Spleen (tissue), 11 donors: ENCODE data around the gene EPHA6. TPM values are rescaled to one million over a fixed set of nuclear protein-coding genes. Genes with fewer than 3 reads are reported as not detected.

Experiments used
- DNase-seq: peaks from one replicate; pipeline ENCODE4 v3.0.0-alpha.2; 2020
- H3K27ac ChIP-seq, 8 donors: fragments of 200-600 bp; sonication (generic) in 7 of 8; 1 replicate in 4 of 8; 2 replicates in 4 of 8; pipeline versions ENCODE4 v1.5.0 to v1.8.0; 2016 to 2021; ENCODE audit warnings: inconsistent platforms in 4 of 8, mild to moderate bottlenecking in 4 of 8, moderate library complexity in 1 of 8
- H3K27me3 ChIP-seq, 7 donors: fragments of 200-600 bp; sonication (generic) in 6 of 7; replicated peaks in 1 of 7; 1 replicate in 4 of 7; 2 replicates in 3 of 7; pipeline versions ENCODE4 v1.5.0 to v1.8.0; 2016 to 2021; ENCODE audit warnings: inconsistent platforms in 3 of 7, mild to moderate bottlenecking in 1 of 7
- H3K36me3 ChIP-seq, 6 donors: fragments of 200-600 bp; sonication (generic) in 5 of 6; 1 replicate in 4 of 6; 2 replicates in 2 of 6; pipeline versions ENCODE4 v1.5.0 to v1.8.0; 2016 to 2021; ENCODE audit warnings: inconsistent platforms in 2 of 6
- H3K4me1 ChIP-seq, 6 donors: fragments of 200-600 bp; sonication (generic) in 5 of 6; 1 replicate in 3 of 6; 2 replicates in 3 of 6; pipeline versions ENCODE4 v1.5.0 to v1.8.0; 2016 to 2021; ENCODE audit warnings: inconsistent platforms in 3 of 6
- H3K4me3 ChIP-seq, 8 donors: fragments of 200-600 bp; sonication (generic) in 7 of 8; 1 replicate in 4 of 8; 2 replicates in 4 of 8; pipeline versions ENCODE4 v1.5.0 to v1.8.0; 2016 to 2021; ENCODE audit warnings: inconsistent platforms in 4 of 8, mild to moderate bottlenecking in 4 of 8, moderate library complexity in 2 of 8
- H3K9me3 ChIP-seq, 8 donors: fragments of 200-600 bp; sonication (generic) in 7 of 8; 1 replicate in 4 of 8; 2 replicates in 4 of 8; pipeline versions ENCODE4 v1.5.0 to v1.8.0; 2016 to 2021; ENCODE audit warnings: inconsistent platforms in 4 of 8
- POLR2A ChIP-seq, 3 donors: fragments of 450-650 bp; IDR thresholded peaks; one replicate each; pipeline ENCODE4 v1.5.1; 2017; ENCODE audit warnings: antibody characterized with exemption in 3 of 3, mild to moderate bottlenecking in 1 of 3
- POLR2AphosphoS5 ChIP-seq, 3 donors: sonication (generic); formaldehyde crosslinking; IDR thresholded peaks; one replicate each; pipeline ENCODE4 v1.5.1; 2017; ENCODE audit warnings: antibody characterized with exemption in 3 of 3
- WGBS, 5 donors: extraction: QIAGEN DNeasy Blood & Tissue Kit in 3 of 5; methylation state at CpG; one replicate each; pipeline versions ENCODE4 v1.1.5 to v1.1.7; 2013 to 2018; 5-methylcytosine and 5-hydroxymethylcytosine counted together
- intact Hi-C: fragments of 100-400 bp; cut with DNase I; formaldehyde crosslinking; loops from one replicate; pipeline ENCODE4 v1.15.0; 2023; ENCODE audit warnings: low total_unique reads
- polyA plus RNA-seq, 3 donors: library from polyadenylated mRNA; stranded (reverse); fragments of 200-250 nt; gene quantifications; one replicate each; pipeline ENCODE4 v1.2.1, GENCODE V29; 2013
- total RNA-seq, 7 donors: library from RNA; depleted of rRNA in 3 of 7; stranded (reverse); fragments of >200 nt in 3 of 7; fragmentation: NEBNext Ultra II Directional in 4 of 7; extraction: Animal tissue kit (Norgen Biotek cat#: 25700) in 4 of 7; gene quantifications; one replicate each; pipeline versions ENCODE4 v1.1.0 to v1.2.1, GENCODE V29; 2016 to 2021
- TF ChIP-seq, protein P1 (sequence below), 11 experiments: fragments of 200-600 bp in 7 of 11; fragments of 450-650 bp in 4 of 11; sonication (generic) in 4 of 11; IDR thresholded peaks in 8 of 11; conservative IDR thresholded peaks in 3 of 11; 1 replicate in 7 of 11; 2 replicates in 4 of 11; pipeline versions ENCODE4 v1.4.0 to v1.8.0; 2016 to 2021; ENCODE audit warnings: antibody characterized with exemption in 11 of 11, inconsistent platforms in 4 of 11, mild to moderate bottlenecking in 1 of 11
- donor health status: healthy with polysubstance abuse.
- donor health status: DM: no; HTN: no; CAD: no; lungs with moderate emphysema.
- donor health status: DM: no; HTN: no; CAD: no.
- donor health status: Bipolar disorder and iron deficiency.
- donor health status: healthy.
- donor health status: DM: no; HTN: no; CAD: no.
- donor health status: DM: yes; HTN: yes; CAD: no.

The EPHA6 gene
- total and polyA plus RNA-seq, 10 donors, result 0.44 TPM; not detected in 9

DNA sequence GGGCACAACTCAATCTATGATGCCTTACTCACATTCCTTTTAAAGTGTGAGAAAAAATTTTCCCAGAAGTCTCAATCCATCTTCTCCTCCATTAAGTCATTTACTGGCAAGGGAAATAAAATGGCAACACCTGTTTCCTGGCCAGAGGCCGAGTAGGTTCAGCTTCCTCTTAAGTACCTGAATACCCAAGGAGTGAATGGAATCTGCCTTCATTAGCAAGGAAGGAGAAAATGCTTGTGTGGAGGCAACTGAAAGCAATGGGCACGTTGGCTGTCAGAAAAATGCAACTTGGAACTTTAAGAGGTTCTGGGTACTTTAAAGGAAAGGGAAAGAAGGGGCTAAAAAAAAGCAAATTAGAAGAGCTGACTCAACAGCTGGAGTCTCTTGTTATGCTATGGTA, 526.5 kb downstream of the EPHA6 start:
- Histone ChIP-seq H3K27ac (no peak overlapping the region), H3K4me3 (no peak overlapping the region), H3K4me1 (no peaks in the 10 kb centered on the region), H3K9me3 (peaks cover 0 to 15% (median 0%) of the 10 kb centered on the region in 8 donors), H3K27me3 (no peaks in the 10 kb centered on the region), H3K36me3 (no peaks in the 10 kb centered on the region)
- WGBS, 5 donors, result 18 to 37% (median 33%) methylated on average over 2 of the region's 2 CpGs
- TF ChIP-seq POLR2A (IDR thresholded peaks at IDR 0.05) (no peak), POLR2AphosphoS5 (IDR thresholded peaks at IDR 0.05) (no peak)
- TF ChIP-seq, protein P1, sequence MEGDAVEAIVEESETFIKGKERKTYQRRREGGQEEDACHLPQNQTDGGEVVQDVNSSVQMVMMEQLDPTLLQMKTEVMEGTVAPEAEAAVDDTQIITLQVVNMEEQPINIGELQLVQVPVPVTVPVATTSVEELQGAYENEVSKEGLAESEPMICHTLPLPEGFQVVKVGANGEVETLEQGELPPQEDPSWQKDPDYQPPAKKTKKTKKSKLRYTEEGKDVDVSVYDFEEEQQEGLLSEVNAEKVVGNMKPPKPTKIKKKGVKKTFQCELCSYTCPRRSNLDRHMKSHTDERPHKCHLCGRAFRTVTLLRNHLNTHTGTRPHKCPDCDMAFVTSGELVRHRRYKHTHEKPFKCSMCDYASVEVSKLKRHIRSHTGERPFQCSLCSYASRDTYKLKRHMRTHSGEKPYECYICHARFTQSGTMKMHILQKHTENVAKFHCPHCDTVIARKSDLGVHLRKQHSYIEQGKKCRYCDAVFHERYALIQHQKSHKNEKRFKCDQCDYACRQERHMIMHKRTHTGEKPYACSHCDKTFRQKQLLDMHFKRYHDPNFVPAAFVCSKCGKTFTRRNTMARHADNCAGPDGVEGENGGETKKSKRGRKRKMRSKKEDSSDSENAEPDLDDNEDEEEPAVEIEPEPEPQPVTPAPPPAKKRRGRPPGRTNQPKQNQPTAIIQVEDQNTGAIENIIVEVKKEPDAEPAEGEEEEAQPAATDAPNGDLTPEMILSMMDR (IDR thresholded peaks at IDR 0.05 in 8 of 11, conservative IDR thresholded peaks at IDR 0.05 in 3 of 11), result no peak
- DNase-seq, result no peak
- intact Hi-C loops, result no loop called here

DNA sequence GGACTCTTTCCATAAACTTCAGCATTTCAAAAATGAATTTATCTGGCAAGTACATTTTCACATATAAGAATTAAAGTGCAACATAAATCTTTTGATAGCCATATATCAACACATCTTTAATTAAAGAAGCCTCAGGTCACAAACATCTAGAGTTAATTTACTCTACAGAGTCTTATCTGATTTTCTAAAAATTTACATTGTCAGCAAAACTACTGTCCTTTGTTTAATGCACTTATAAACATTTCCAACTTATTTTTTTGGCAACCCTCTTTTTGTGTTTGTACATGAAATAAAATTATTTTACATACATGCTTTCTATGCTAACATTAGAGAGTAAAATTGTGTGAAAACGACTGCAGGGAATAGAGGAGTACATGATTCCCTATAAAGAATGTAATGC, 533.4 kb downstream of the EPHA6 start:
- DNase-seq, result no peak
- TF ChIP-seq, protein P1 (IDR thresholded peaks at IDR 0.05 in 8 of 11, conservative IDR thresholded peaks at IDR 0.05 in 3 of 11), result no peak
- no peak for TF ChIP-seq POLR2A (IDR thresholded peaks at IDR 0.05)
- TF ChIP-seq POLR2AphosphoS5 (IDR thresholded peaks at IDR 0.05), result no peak
- Histone ChIP-seq H3K4me3 (no peak overlapping the region), H3K27me3 (no peaks in the 10 kb centered on the region), H3K36me3 (no peaks in the 10 kb centered on the region), H3K4me1 (no peaks in the 10 kb centered on the region), H3K9me3 (peaks cover 0 to 28% (median 3%) of the 10 kb centered on the region in 8 donors), H3K27ac (no peak overlapping the region)
- 39 to 60% (median 46%) methylated on average over 1 of the region's 1 CpG for WGBS, 5 donors
- intact Hi-C loops, result no loop called here

DNA sequence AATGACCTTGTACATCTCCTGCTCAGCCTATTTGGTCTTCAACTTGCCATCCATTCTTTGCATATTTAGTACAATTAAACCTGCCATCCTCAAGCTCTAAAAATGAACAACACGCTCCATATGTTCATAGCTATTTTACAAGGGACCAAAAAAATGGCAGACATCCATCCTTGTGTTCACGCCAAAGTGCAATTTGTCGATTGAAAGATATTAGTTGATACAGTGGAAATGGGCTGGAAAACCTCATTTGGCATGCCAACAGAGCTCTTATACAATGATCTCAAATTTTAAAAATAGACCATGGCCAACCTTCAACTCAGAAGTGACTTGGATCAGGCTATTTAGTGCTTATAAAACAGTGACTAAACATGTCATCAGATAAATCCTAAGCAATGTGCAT, 536.6 kb downstream of the EPHA6 start:
- intact Hi-C loops, result no loop called here
- Histone ChIP-seq H3K27me3 (no peaks in the 10 kb centered on the region), H3K4me3 (no peak overlapping the region), H3K4me1 (no peaks in the 10 kb centered on the region), H3K27ac (no peak overlapping the region), H3K36me3 (no peaks in the 10 kb centered on the region), H3K9me3 (peaks cover 0 to 44% (median 20%) of the 10 kb centered on the region in 8 donors)
- TF ChIP-seq POLR2A (IDR thresholded peaks at IDR 0.05) (no peak), POLR2AphosphoS5 (IDR thresholded peaks at IDR 0.05) (no peak)
- TF ChIP-seq, protein P1 (IDR thresholded peaks at IDR 0.05 in 8 of 11, conservative IDR thresholded peaks at IDR 0.05 in 3 of 11), result no peak
- 63 to 86% (median 78%) methylated on average over 3 of the region's 3 CpGs for WGBS, 5 donors
- DNase-seq, result no peak

DNA sequence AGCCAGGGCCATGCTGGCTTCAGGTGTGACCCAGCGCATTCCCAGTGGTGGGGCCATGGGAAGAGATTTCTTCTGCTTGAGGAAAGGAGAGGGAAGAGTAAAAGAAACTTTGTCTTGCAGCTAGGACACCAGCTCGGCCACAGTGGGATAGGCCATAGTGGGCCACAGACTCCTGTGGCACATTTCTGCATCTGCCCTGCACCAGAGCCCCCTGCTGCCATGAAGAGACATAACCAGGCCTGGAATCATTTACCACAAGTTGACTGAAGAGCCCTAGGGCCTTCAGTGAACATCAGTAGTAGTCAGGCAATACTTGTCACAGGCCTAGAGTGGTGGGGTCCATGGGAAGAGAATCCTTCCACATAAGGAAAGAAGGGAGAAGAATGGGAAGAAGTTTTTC, 538.8 kb downstream of the EPHA6 start:
- TF ChIP-seq POLR2A (IDR thresholded peaks at IDR 0.05), result no peak
- no peak for TF ChIP-seq POLR2AphosphoS5 (IDR thresholded peaks at IDR 0.05)
- TF ChIP-seq, protein P1 (IDR thresholded peaks at IDR 0.05 in 8 of 11, conservative IDR thresholded peaks at IDR 0.05 in 3 of 11), result no peak
- Histone ChIP-seq H3K27me3 (no peaks in the 10 kb centered on the region), H3K9me3 (peaks cover 0 to 52% (median 26%) of the 10 kb centered on the region in 8 donors), H3K36me3 (no peaks in the 10 kb centered on the region), H3K27ac (no peak overlapping the region), H3K4me1 (no peaks in the 10 kb centered on the region), H3K4me3 (no peak overlapping the region)
- DNase-seq, result no peak
- intact Hi-C loops, result no loop called here
- WGBS, 5 donors, result 74 to 100% (median 86%) methylated on average over 1 to 2 of the region's 2 CpGs
